ENCODE data around the gene HASPIN.

Gene HASPIN

GRCh38 chr17:3739422-3740124, 15.9 kb downstream of the HASPIN start:
- TF ChIP-seq CTCF (IDR thresholded peaks at IDR 0.05; ENCODE audit: insufficient read depth, missing control alignments), result no peak
- FAIRE-seq (no peak), DNase-seq (ENCODE audit: insufficient read length, low spot score) (no peak)

DNA sequence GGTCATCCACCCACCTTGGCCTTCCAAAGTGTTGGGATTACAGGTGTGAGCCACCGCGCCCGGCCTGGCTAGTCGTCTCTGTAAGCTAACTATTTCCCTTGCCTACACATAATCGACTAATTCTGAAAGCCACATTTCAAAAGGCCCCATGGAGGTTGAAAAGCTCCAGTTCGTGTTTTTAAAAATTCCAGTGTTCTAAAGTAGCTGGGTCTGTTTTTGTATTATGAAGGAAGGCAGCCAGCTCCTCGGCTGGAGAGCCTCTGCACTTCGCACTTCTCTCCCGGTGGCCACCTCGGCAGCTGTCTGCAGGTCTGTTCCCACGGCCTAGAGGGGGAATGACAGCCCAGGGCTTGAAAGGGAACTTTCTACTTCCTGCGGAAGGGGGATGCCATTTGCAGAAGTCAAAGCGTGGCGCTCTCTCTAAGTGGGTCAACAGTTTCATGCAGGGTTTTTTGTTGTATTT, 16.9 kb downstream of the HASPIN start:
- FAIRE-seq (no peak), DNase-seq (ENCODE audit: insufficient read length, low spot score) (no peak)
- no peak for TF ChIP-seq CTCF (IDR thresholded peaks at IDR 0.05; ENCODE audit: insufficient read depth, missing control alignments)

GRCh38 chr17:3744014-3744413, 20.3 kb downstream of the HASPIN start:
- DNase-seq (ENCODE audit: insufficient read length, low spot score), result no peak
- FAIRE-seq, result no peak
- no peak for TF ChIP-seq CTCF (IDR thresholded peaks at IDR 0.05; ENCODE audit: insufficient read depth, missing control alignments)

GRCh38 chr17:3745071-3745470, 21.4 kb downstream of the HASPIN start:
- no peak for FAIRE-seq
- TF ChIP-seq CTCF (IDR thresholded peaks at IDR 0.05; ENCODE audit: insufficient read depth, missing control alignments), result no peak
- DNase-seq (ENCODE audit: insufficient read length, low spot score), result no peak

DNA sequence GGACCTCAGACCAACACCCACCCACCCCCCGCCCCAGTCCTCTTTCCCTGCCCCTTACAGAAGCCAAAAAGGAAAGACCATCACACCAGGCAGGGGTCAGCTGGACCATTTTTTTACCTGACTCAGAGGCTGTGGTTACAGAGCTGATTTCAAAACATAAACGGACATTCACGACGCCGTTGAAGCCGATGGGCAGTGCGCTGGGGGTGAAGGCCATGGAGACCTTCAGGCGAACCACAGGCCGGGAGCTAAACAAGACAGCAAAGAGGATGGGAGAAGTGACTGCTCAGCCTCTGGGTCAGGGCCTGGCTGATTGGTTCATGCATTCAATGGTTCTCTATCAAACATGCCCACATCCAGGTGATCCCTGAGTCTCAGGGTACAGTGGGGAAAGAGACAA, 24.1 kb downstream of the HASPIN start:
- DNase-seq (ENCODE audit: insufficient read length, low spot score) (no peak), FAIRE-seq (no peak)
- no peak for TF ChIP-seq CTCF (IDR thresholded peaks at IDR 0.05; ENCODE audit: insufficient read depth, missing control alignments)

- TF ChIP-seq CTCF (IDR thresholded peaks at IDR 0.05; ENCODE audit: insufficient read depth, missing control alignments), result no peak
- FAIRE-seq (no peak), DNase-seq (ENCODE audit: insufficient read length, low spot score) (no peak)
These were observed 24.9 kb downstream of the HASPIN start for GRCh38 chr17:3748576-3748975.

GRCh38 chr17:3750296-3750695, 26.6 kb downstream of the HASPIN start:
- no peak for TF ChIP-seq CTCF (IDR thresholded peaks at IDR 0.05; ENCODE audit: insufficient read depth, missing control alignments)
- FAIRE-seq (no peak), DNase-seq (ENCODE audit: insufficient read length, low spot score) (no peak)

Data from D721Med (cell line).